HG02943 (cell line): ENCODE data around the gene ESPN.

Experiments
- ATAC-seq: cut with Tn5 transposase; IDR thresholded peaks from one replicate; pipeline ENCODE4 v1.9.1; 2021; ENCODE audit warnings: mild to moderate bottlenecking, low read depth, moderate library complexity; ENCODE audit not compliant: unreplicated experiment

ESPN gene

DNA sequence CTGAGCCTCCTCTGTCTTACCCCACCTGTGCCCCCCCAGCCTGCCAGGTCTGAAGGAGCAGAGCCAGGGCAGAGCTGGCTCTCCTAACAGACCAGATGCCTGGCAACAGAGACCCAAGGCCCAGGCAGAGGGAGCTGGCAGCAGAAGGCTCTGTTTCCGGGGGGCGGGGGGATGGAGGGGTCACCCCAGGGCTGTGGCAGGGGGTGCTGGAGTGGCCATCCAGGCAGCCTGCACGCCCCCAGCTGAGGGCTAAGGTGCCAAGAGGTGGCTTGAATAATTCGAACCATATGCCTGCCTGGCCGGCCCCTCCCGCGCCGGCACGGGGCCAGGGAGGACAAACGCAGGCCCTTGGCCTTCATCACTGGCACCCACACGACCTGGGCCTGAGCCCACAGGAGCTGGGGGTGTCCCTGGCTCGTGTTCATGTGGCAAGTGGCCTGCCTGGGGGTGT lies 82.9 kb downstream of the ESPN start:
- no peak for ATAC-seq

DNA sequence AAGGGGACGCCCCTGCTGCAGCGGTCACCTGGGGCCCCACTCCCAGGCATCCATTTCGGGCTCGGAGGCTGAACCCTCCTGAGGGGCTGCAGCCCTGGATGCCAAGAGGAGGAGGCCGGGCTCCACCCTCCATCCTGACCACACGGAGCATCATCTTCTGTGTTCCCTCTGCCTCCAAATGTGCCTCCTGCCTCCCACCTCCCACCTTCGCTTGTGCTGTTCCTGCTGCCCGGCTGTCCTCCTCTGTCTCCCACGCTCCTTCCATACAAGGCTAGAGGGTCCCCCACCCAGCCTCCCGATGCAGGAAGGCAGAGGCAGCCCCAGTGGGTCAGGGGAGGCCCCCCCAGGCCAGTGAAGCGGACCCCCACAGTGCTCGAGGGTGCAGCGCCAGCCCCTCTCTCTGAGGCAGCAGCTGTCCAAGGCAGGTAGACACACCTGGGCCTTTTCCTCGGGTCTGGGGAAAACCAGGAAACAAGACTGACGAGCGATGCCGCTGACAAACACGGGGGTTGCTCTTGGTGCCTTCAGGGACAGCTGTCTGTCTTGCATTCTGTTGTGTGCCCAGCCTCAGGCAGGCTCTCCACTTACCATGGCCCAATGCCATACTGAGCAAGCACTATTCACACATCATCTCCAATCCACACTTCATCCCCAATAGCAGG lies 83.7 kb downstream of the ESPN start:
- no peak for ATAC-seq

DNA sequence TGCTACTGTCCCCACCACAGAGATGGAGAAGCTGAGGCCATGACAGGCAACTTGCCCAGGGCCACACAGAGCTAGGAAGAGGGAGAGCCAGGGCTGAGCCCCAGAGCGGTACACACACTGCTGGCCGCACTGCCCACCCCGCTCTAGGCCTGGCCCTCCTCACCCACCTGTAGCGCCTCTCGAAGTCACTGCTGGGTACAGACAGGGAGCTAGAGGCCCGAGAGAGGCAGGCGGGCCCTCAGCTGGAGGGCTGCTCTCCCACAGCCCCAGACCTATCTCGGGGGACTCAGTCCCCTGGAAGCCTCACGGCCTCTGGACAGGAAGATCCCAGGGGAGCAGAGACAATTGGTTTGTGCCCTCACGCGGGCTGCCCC lies 84.2 kb downstream of the ESPN start:
- no peak for ATAC-seq

DNA sequence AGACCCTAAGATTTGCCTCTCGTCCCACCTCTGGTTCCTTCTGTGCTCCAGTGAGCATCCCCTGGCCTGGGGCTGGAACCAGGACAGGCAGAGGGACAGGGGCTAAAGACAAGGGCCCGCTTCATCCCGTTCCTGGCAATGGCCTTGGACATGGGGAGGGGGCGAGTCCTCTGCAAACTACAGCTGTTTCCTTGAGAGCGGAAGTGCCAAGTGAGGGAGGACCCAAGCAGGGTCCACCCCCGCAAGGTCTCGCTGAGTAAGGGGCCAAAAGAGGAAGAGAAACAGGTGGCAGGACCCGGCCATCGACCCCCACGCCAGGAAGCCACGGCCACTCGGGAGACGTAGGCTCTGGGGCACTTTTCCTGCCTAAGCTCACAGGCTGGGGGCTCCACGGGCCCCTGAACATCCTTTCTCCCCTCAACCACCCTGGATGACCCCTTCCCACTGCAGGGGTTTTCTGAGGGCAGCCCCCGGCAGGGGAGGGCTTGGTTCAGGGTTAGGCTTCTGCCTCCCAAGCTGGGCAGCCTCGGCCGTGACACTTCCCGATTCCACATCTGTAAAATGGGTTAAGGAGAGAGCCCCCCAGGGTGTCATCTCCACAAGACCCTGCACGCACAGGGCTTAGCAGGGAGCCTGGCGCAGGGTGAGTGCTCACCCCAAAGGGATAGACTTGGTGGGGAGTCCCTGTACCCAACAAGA lies 84.8 kb downstream of the ESPN start:
- ATAC-seq: no peak

DNA sequence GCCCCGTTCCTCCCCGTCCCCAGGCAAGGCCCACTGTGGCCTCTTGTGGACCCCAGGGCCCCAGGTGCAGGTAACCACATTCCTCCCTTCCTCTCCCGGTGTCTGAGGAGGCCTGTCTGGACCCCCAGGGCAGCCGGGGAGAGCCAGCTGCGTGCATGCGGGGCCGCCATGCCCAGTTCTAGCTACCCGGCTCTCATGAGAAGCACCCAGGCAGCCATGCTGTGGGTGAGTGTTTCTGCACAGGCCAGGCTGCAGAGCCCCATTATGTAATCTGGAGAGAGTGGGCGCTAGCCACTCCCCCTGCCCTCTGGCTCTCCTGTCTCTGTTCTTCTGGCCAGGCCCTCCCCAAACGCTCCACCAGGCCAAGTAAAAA lies 85.3 kb downstream of the ESPN start:
- no peak for ATAC-seq

DNA sequence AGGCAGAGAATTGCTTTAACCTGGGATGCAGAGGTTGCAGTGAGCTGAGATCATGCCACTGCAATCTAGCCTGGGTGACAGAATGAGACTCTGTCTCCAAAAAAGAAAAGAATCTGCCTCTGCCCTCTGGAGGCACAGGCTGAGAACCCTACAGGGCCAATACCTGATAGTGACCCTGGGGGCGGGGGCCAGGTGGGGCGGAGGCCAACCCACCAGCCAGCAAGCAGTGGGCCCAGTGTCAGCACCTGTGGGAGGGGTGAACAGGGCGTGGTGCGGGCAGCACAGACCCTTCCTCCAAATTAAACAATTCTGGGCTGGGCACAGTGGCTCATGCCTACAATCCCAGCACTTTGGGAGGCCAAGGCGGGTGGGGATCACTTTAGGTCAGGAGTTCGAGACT lies 85.9 kb downstream of the ESPN start:
- ATAC-seq: no peak
